Epithelial cell of esophagus (primary cell): ENCODE data around the gene SHMT1.

Experiments used
- DNase-seq: peaks from one replicate; pipeline ENCODE4 v3.0.0; 2010; ENCODE audit warnings: low read depth
- H3K4me3 ChIP-seq: 2 replicates; pipeline ENCODE4 v1.5.1; 2011; ENCODE audit warnings: mild to moderate bottlenecking, low read length, control low read depth
- TF ChIP-seq, protein P1 (sequence below): IDR thresholded peaks from 2 replicates; pipeline ENCODE4 v1.5.1; 2011; ENCODE audit warnings: low read depth, mild to moderate bottlenecking, low read length, control low read depth, inconsistent platforms; ENCODE audit not compliant: insufficient read depth; ENCODE audit errors: missing control alignments

Gene SHMT1

DNA sequence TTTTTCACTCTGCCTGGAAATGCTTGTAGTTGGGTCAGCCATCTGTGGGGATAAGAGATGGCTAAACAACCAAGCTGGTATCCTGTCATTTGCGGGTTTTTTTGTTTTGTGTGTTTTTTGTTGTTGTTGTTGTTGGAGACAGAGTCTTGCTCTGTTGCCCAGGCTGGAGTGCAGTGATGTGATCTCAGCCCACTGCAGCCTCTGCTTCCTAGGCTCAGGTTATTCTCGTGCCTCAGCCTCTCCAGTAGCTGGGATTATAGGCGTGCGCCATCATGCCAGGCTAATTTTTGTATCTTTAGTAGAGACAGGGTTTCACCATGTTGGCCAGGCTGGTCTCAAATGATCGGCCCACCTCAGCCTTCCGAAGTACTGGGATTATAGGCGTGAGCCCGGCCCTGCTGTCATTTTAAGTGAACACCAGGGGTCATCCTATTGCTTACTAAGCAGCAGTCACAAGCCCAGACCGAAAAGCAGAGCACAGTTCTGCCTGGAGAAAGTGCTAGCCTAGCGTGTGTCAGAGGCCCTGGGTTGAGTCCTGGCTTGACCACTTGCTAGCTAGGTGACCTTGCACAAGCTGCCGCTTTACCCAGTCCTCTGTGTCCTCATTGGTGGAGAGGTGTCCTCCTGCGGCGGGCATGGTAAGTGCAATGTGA, 43.6 kb downstream of the SHMT1 start:
- DNase-seq: peak; percentile 67
- TF ChIP-seq, protein P1, sequence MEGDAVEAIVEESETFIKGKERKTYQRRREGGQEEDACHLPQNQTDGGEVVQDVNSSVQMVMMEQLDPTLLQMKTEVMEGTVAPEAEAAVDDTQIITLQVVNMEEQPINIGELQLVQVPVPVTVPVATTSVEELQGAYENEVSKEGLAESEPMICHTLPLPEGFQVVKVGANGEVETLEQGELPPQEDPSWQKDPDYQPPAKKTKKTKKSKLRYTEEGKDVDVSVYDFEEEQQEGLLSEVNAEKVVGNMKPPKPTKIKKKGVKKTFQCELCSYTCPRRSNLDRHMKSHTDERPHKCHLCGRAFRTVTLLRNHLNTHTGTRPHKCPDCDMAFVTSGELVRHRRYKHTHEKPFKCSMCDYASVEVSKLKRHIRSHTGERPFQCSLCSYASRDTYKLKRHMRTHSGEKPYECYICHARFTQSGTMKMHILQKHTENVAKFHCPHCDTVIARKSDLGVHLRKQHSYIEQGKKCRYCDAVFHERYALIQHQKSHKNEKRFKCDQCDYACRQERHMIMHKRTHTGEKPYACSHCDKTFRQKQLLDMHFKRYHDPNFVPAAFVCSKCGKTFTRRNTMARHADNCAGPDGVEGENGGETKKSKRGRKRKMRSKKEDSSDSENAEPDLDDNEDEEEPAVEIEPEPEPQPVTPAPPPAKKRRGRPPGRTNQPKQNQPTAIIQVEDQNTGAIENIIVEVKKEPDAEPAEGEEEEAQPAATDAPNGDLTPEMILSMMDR: peak; percentile 56
- H3K4me3 ChIP-seq: no peak overlapping the region

DNA sequence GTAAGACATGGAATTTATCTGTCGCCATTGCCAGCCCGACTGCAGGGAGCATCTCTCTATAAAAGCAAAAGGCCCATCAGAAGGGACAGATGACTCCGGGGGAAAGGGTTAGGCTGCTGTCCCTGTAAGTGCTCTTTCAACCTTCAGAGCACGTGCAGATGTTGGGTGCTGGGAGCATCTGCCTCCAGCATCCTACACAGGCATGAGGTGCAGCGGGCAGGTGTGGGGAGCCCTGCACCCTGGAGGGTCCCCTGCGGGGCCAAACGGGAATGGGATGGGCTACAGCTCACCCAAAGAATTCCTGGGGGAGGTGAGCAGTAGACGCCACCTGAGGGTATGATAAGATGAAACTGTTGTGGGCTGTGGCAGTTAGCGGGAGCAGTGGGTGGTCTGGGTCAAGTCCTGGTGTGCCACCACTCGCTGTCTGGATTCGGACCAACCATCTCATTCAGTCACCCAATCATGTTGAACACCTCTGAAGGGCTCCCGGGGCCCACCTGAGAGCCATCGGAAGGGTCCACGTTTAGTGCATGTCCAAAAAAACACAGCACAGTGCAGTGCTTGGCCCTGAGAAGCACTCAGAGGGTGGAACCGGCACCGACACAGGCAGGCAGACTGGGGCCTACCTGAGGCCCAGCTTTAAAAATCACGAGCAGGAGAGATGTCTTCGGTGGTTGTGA, 44.4 kb downstream of the SHMT1 start:
- TF ChIP-seq, protein P1: no peak
- DNase-seq: no peak
- H3K4me3 ChIP-seq: no peak overlapping the region

DNA sequence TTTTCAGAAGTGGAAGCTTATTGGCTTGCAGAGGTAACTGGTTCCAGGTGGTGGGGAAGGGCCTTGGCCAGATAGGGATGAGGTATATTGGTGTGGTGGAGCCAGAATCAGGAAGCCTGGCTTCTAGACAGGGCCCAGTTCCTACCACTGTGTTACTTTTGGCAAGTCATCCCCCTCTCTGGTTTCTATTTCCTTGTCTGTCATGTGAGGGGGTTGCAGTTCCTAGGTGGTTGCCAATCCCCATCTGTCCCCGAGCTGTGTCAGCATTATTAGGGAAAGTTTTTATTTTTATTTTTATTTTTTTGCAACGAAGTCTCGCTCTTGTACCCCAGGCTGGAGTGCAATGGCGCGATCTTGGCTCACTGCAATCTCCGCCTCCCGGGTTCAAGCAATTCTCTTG, 45.2 kb downstream of the SHMT1 start:
- DNase-seq: no peak
- TF ChIP-seq, protein P1: no peak
- no peak overlapping the region for H3K4me3 ChIP-seq

DNA sequence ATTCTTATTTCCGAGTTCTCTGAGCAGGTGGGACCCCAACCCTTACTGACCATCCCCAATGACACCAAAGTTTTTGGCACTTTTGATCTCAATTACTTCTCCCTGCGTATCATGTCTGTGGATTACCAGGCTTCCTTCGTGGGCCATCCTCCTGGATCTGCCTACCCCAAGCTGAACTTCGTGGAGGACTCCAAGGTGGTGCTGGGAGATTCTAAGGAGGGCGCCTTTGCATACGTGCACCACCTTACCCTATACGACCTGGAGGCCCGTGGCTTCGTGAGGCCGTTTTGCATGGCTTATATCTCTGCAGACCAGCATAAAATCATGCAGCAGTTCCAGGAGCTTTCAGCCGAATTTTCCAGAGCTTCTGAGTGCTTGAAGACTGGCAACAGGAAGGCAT, 47.4 kb downstream of the SHMT1 start:
- no peak for DNase-seq
- TF ChIP-seq, protein P1: no peak
- peak overlapping the region; percentile 86 for H3K4me3 ChIP-seq

DNA sequence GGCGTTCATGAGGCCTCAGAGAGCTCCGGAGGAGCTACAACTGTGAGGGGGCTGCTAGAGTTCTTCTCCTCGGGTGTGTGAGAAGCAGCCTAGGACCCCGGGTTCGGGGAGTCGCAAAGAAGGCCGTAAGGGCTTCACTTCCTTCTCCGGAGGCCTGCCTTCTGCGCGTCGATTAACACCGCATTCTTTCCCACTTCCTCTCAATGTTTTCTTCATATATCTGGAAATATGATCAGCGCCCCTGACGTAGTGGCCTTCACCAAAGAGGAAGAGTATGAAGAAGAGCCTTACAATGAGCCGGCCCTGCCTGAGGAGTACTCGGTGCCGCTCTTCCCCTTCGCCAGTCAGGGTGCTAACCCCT, 47.8 kb downstream of the SHMT1 start:
- H3K4me3 ChIP-seq: peak overlapping the region; percentile 86
- no peak for DNase-seq
- TF ChIP-seq, protein P1: no peak

DNA sequence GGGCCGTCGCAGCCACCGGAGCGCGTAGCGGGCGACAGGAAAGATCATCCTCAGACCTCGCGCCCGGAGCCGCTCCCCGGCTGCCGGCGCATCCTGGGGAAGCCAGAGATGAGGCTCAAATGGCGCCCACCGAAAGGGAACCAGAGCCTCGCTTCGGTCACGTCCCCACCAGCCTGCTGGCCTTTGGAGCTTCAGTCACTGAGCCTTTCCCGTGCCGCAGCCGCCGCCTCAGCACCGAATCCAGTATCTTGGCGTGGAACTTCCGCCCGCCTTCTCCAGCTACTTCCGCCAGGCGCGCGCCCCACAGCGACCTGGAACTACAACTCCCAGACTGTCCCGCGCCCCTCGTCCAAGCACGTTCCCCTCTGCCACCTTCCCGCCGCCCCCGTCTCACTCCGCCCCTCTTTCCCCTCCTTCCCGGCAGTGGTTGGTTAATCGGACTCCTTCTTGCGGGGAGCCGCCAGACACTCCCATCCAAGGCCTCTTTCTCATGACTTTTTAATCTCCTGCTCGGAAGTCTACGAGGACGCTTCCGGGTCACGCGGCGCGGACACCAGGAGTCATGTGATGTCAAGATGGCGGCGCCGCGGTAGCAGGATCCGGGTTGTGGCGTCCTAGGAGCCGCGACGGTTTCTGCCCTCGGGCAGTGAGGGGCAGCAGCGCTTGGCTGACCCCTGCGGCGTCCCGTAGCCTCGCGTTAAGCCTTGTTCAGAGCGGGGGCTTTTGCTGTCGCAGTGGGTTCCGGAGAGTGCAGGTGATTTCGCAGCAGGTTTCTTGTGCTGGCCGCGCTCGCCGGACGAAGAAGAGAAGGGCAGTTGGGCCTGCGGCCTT, 48.4 kb downstream of the SHMT1 start, which contains the start of the genes SMCR8 and TOP3A:
Gene SMCR8, plus strand, starts transcription at position 563 of the 831 bp plus-strand sequence. CDS start 497 bp downstream, outside the sequence.
Gene TOP3A, minus strand, starts transcription at position 264 of the 831 bp plus-strand sequence. Its CDS starts 216 bp downstream, at position 48.
- H3K4me3 ChIP-seq: peak within 1 kb of the TSS; percentile 86
- TF ChIP-seq, protein P1: no peak
- peak; percentile 99 for DNase-seq
